SK-N-SH (cell line): ENCODE data around the gene GATAD2A.

ENCODE experiments used
- ELF1 ChIP-seq: IDR thresholded peaks from 2 replicates; pipeline ENCODE4 v1.4.0; 2012
- EP300 ChIP-seq, 2 experiments: IDR thresholded peaks; 2 replicates each; pipeline versions ENCODE4 v1.4.0 to v1.6.1; 2012; ENCODE audit warnings: borderline replicate concordance in 1 of 2, low read depth in 1 of 2, low read length in 1 of 2
- FOXJ3 ChIP-seq: sonication (generic); formaldehyde crosslinking; IDR thresholded peaks from 2 replicates; pipeline ENCODE4 v1.5.1; 2020; ENCODE audit warnings: mild to moderate bottlenecking, missing genetic modification reagents
- FOXM1 ChIP-seq: IDR thresholded peaks from 2 replicates; pipeline ENCODE4 v1.4.0; 2012; ENCODE audit warnings: low read depth, mild to moderate bottlenecking
- JUND ChIP-seq: IDR thresholded peaks from 2 replicates; pipeline ENCODE4 v1.4.0; 2012
- NFIC ChIP-seq: IDR thresholded peaks from 2 replicates; pipeline ENCODE4 v1.4.0; 2012; ENCODE audit warnings: borderline replicate concordance
- RAD21 ChIP-seq: IDR thresholded peaks from 2 replicates; pipeline ENCODE4 v1.6.1; 2012; ENCODE audit warnings: mild to moderate bottlenecking, low read length
- RFX5 ChIP-seq: IDR thresholded peaks from 2 replicates; pipeline ENCODE4 v1.6.1; 2012; ENCODE audit warnings: mild to moderate bottlenecking, improper control_type of control experiment, low read length
- USF1 ChIP-seq: IDR thresholded peaks from 2 replicates; pipeline ENCODE4 v1.4.0; 2012; ENCODE audit warnings: low read depth, borderline replicate concordance
- ZBTB33 ChIP-seq: IDR thresholded peaks from 2 replicates; pipeline ENCODE4 v1.4.0; 2012; ENCODE audit warnings: low read depth, borderline replicate concordance
- TF ChIP-seq, protein P1 (sequence below): fragments of 200-600 bp; sonication (generic); IDR thresholded peaks from 2 replicates; pipeline ENCODE4 v1.6.1; 2017; ENCODE audit warnings: antibody characterized with exemption, mild to moderate bottlenecking, moderate library complexity

- no peak for TF ChIP-seq ELF1
- no peak for TF ChIP-seq NFIC
- no peak for TF ChIP-seq FOXJ3 (CRISPR knock-in tag)
- TF ChIP-seq, protein P1, sequence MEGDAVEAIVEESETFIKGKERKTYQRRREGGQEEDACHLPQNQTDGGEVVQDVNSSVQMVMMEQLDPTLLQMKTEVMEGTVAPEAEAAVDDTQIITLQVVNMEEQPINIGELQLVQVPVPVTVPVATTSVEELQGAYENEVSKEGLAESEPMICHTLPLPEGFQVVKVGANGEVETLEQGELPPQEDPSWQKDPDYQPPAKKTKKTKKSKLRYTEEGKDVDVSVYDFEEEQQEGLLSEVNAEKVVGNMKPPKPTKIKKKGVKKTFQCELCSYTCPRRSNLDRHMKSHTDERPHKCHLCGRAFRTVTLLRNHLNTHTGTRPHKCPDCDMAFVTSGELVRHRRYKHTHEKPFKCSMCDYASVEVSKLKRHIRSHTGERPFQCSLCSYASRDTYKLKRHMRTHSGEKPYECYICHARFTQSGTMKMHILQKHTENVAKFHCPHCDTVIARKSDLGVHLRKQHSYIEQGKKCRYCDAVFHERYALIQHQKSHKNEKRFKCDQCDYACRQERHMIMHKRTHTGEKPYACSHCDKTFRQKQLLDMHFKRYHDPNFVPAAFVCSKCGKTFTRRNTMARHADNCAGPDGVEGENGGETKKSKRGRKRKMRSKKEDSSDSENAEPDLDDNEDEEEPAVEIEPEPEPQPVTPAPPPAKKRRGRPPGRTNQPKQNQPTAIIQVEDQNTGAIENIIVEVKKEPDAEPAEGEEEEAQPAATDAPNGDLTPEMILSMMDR: no peak
- TF ChIP-seq ZBTB33: no peak
- TF ChIP-seq EP300 (IDR thresholded peaks at IDR 0.05; ENCODE audit: borderline replicate concordance in 1 of 2, low read depth in 1 of 2, low read length in 1 of 2): no peak
- no peak for TF ChIP-seq FOXM1
- no peak for TF ChIP-seq JUND
- no peak for TF ChIP-seq RAD21
- TF ChIP-seq RFX5: no peak
- no peak for TF ChIP-seq USF1
Observed at GRCh38 chr19:19537075-19538048, 131.9 kb downstream of the GATAD2A start.
